Occipital lobe (tissue), 2 donors: ENCODE results near the gene PHKG2. TPM values are rescaled to one million over a fixed set of nuclear protein-coding genes. Genes with fewer than 3 reads are reported as not detected.

Experiments used
- DNase-seq: peaks from one replicate; lab custom pipeline; 2025; lab: John Stamatoyannopoulos, UW
- total RNA-seq: library from RNA; depleted of rRNA; stranded (reverse); fragments of >200 nt; gene quantifications from one replicate; pipeline ENCODE4 v1.2.3, GENCODE V29; 2014

Gene PHKG2
- total RNA-seq, 1 donor from 2014 or later = 12.0 TPM

DNA sequence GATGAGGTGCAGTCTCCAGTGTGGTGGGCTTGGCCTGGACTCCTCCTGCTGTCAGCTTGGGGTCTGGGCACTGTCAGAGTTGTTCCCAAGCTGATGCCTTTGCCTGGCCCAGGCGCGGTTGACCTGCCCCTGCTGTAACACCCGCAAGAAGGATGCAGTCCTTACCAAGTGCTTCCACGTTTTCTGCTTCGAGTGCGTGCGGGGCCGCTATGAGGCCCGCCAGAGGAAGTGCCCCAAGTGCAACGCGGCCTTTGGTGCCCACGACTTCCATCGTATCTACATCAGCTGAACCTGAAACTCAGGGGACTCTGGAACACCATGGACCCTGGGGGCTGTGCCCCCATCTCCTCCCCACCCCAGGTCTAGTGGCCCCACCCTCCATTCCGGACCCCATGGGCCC lies 25.6 kb downstream of the PHKG2 start:
- DNase-seq = no peak

DNA sequence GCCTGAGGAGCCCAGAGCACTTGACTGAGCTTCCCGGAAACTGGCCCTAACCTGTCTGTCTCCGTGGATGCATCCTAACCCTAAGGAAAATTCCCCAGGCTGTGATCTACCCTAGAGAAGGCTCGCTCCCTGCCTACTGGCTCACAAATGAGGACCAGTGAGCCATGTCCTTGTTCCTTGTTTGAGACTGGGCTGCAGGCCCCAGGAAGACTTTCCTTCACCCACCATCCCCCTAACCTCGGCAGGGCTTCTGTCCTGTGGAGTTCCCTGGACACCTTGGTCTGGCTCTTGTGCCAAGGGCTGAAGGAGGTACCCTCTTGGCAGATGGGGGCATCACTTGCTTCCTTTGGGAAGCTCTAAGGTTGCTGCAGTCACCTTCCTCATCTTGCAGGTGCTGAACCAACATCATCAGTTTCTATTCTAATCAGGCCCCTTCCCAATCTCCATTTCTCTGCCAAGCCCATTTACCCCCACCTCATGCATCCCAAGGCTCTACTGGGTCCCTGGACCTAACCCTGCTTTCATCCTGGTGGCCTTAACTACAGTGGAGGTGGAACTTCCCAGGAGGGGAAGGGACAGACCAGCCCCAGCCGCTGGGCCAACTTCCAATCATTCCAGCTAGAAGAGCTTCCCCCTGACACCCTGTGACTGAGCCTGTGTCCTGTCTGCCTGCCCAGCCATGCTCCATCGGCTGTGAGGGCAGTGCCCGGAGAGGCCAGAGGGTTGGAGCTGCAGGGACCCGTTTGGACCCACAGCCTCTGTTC lies 26.3 kb downstream of the PHKG2 start:
- DNase-seq = no peak

DNA sequence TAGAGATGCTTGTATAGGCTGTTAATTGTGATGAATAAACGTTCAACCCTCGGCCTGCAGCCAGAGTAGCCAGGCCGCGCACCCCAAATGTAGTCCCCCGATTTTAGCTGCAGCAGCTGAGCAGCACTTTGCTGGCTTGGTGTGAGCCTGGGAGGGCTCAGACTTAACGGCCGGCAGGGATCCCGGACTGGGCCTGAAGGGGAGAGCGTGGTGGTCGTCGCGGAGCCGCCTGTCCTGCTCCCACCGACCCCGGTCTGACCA lies 26.8 kb downstream of the PHKG2 start:
- DNase-seq = no peak

DNA sequence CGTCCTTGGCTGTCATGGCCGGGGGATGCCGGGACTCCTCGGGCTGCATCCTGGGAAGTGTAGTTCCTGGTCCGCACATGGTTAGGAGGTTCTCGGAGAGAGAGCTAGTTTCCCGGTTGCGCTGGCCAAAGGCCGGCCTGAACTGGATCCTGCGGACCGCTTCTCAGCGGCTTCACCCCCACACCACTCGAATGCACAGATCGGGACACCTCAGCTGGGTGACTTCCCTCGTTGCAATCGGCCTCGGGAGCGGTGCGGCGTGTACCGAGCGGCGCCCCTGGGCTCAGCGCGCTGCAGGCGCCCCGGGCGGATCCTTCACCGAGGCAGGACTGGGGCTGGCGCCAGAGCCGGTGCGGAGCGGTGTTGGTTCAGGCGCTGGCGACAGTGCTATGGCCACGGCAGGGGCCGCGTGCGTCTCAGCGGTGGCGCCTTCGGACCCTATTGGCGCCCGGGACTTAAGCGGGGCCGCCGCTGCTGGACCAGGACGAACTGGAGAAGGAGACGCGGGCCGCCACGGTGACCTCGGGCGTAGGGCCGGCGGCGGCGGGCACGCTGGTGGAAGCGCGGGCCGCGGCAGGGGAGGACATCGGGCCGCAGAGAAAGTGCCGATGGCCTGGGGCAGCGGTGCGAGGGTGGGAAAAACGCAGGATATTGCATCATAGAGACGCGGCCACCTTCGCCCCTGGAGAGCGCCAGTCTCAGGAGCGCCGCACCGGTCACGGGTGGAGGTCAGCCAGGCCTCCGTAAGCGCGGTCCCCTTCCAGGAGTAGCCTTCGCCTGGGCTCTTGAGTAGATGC lies 27.4 kb downstream of the PHKG2 start:
- DNase-seq = peak; percentile 82

DNA sequence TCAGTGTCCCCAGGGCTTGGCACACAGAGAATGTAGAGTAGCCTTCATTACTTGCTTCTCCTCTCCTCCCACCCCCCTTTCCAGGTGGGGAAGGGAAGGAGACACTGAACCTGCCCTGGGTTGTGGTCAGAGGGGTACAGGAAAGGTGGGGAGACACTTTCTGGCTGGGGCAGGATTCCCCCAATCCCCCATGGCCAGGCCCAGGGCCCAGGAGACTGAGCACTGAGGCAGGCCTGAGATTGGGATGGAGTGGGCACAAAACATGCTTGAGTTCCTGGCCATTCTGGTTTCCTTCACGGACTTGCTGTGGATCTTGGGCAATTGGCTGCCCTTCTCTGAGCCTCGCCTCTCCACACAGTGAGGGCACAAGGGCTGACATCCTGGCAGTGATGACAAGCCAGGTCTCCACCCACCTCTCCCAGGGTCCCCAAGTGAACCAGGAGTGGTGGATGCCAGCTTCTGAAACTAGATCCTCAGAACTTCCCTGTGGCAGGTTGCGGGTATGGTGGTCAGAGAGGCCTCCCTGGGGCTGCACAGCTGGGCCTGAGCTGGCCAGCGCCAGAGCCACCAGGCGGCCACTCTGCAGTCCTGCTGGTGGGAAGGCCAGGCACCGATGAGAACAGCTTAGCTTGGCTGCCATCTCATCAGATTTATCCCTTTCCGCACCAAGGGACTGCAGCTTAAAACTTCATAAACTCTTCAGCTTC lies 29.5 kb downstream of the PHKG2 start:
- DNase-seq = no peak

DNA sequence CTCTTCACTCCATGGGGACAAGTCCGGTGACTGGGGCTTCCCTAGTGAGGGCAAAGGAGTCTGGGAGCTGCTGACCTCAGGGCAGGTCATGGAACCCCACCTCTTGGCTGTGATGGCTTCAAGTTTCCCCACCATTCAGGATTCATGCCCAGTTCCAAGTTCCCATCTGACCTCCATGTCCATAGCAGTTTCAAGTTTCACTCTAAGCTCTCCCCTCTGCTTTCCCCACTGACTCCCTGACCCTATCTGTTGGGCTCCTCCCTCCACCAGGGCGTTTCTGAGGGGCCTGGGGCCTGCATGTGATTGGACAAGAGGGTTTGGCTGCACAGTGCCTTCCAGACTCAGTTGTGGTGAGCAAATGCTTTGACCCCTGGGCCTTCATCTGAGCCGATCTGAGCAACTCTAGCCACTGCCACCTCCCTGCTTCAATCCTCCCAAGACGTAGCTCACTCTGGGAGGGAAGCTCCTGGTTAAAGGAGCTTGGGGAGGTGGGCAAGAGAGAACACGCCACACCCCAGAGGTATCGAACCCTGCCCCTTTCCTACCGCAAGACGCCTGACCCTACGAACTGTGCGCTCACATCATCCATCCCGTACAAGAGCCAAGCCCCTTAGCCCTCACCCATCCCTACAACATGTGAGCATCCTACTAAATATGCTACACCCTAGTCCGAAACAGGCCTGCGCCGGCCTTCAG lies 30.5 kb downstream of the PHKG2 start:
- DNase-seq = no peak

DNA sequence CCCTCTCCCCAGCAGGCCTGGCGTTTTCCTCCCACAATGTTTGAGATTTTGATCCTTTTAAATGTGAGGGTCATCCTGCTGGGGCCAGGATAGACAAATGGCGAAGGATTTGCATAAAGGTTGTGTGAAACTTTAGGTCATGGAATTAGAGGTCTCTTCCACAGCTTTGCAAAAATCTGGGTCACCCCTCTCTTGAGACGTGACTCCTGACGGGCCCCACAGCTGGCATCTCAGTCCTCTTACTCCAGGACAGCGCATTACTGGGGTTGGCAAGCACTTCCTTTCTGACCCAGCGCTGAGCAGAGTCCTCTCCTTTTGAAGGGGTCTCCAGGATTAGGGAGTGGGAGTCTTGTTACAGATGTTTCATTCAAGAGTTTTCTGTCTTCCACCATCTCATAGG lies 31.4 kb downstream of the PHKG2 start:
- no peak for DNase-seq

DNA sequence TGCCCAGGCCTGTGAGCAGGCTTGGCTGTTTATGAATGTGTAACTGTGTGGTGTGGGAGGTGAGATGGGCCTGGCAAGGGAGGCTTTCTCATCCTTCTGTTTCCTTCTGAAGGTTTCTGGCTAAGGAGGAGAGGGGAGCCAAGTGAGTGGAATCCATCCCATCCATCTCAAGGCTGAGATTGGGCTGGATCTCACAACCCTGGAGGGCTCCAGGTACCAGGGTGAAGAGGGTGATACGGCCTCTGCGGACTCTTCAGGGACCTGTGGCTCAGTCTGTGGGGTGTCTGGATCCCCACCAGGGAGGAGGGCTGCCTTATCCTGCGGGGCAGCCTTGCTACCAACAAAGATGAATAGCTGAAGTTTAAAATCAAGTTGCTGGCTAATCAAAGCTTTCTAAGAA lies 31.8 kb downstream of the PHKG2 start:
- no peak for DNase-seq

DNA sequence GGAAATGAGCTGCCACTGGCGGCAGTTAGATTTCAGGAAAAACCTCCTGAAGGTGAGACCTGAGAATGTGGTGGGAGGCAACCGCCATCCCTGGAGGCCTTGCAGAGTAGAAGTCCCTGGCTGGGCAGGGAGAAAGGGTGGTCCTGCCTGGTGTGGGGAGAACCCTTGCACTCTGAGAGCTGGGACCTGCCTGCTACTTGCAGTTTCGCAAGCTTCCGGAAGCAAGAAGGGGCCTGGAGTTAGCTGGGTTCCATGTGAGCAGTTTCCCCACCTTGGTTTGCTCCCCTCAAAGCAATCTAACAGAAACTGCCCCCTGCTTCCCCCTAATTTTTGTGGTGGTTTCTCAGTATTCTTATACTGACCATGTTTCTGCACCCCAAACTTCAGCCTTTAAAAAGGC lies 32.3 kb downstream of the PHKG2 start:
- no peak for DNase-seq

DNA sequence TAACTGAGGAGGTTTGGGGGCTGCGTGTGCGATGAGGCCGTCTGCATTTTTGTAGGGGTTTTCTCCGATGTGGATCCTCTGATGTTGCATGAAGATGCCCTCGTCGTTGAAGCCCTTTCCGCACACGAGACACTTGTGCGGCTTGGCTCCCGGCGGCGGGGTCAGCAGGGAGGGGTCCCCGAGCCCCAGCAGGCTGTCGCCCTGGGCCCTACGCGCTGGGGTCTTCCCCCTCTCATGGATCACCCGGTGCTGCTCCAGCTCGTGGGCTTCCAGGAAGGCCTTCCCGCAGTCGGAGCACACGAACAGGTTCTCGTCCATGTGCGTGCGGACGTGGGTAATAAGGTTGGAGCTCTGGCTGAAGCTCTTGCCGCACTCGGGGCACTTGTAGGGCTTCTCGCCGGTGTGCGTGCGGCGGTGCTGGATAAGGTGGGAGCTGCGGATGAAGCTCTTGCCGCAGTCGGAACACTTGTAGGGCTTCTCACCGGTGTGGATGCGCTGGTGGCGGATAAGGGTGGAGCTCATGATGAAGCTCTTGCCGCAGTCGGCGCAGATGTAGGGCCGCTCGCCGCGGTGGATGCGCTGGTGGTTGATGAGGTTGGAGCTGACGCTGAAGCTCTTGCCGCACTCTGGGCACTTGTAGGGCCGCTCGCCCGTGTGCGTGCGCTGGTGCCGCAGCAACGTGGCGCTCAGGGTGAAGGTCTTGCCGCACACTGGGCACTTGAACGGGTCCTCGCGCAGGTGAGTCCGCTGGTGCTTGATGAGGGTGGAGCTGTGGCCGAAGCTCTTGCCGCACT lies 34.5 kb downstream of the PHKG2 start:
- no peak for DNase-seq

DNA sequence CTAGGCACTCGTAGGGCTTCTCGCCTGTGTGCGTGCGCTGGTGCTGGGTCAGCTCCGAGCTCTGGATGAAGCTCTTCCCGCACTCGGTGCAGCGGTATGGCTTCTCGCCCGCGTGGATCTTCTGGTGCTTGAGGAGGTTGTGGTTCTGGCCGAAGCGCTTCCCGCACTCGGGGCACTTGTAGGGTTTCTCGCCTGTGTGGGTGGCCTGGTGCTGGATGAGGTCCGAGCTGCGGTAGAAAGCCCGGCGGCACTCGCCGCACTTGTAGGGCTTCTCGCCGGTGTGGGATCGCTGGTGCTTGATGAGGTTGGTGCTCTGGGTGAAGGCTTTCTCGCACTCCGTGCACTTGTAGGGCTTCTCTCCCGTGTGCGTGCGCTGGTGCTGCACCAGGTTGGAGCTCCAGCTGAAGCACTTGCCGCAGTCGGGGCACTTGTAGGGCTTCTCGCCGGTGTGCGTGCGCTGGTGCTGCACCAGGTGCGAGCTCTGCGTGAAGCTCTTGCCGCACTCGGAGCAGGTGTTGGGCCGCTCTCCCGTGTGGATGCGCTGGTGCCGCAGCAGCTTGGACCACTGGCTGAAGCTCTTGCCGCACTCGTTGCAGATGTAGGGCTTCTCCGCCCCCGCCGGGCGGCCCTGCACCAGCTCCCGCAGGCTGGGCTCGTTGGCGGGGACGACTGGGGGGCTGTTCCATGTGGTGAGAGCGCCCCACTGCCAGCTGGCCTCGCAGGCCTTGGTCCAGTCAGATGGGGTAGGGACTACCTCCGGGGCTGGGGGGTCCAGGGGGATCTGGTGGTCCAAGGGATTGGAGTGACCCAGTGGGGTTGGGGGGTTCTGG lies 35.3 kb downstream of the PHKG2 start:
- no peak for DNase-seq

DNA sequence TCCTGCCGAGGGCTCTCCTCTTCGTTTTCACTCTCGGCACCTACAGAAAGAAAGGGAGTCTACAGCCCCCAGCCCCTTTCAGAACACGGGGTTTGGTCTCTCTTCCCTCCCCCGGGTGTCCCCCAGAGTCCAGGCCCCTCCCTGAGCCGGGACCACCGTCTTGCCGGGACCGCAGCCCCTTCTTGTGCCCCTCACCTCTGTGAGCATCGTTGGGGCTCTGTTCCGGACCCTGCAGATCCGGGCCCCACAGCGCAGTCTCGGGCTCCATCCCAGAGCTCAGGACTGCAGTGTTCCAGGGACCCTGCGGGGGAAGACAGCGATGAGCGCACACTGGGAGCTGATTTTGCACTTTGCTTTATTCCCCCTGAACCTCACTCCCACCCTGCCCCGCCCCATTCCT lies 36.0 kb downstream of the PHKG2 start:
- no peak for DNase-seq

DNA sequence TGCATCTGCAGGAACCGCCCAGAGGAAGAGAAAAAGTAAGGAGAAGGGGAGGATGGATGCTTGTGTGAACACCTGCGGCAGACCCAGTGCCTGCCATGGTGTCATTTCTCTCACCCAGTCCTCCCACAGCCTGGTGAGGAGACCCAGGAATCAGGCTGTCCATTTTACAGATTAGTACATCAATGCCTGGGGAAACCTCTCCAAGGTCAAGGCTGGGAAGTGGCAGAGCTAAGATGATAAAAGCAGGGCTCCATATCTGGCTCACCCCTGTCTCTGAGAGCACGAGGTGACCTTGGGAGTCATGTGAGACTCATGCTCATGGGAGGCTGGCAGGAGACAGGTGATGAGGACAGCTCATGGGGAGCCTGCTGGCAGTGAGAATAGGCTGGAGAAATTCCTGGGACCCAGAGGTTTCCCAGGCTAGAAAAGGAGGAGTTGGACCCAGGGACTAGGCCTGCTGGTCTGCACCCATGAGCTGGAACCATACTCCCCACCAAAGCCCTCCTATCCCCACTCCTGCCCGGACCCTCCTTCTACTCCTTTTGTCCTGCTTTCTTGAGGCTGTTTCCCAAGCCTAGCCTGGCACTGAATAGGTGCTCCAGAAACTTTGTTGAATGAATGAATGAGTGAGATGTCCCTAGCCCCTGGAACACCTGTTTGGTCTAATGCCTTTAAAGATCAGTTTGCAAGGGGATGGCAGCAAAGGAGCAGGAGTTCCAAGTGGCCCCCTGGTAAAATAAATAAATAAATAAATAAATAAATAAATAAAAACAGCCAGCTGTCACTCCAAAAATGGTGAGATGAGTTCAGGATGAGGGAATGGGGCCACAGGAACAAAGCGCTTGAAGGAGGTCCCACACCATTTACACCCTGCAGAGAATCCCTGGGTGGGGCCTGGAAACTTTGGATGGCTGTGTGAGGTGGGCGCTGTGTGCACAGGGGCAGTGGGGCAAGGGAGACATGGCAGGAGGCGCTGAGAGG lies 37.2 kb downstream of the PHKG2 start:
- no peak for DNase-seq

DNA sequence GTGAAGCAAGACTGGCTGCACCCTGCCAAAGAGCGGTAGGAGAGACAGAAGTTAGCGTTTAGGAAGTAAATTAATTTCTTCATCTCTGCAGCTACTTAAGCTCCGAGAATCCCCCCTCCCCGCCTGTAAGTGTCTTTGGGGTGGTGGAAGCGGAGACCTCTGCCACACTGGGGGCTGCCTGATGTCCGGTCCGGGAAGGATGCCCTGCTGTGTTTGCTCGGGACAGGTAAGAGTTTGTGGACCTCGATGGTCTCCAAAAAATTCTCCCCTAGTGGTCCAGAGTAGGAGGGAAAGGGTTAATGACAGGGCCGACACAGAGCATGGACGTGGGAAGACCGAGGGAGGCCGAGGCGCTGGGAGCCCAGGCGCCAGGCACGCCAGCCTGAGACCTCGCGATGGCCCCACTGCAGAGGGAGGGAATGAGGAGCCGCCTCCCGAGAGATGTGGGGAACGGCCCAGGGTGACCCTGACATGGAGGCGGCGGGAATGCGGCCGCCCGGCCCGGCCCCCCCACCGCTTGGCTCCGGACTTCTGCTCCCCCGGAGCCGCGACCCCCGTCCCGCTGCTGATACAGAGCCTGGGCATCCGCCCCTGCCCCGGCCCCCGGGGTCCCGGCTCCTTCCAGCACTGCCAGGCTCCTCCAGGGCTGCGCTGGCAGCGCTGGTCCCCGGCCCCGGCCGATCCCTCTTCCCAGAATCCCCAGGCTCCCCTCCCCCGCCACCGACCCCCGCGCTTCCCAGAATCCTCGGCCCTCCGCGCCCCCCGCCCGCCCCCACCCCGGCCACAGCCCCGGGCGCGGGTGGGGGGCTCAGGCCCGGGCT lies 38.1 kb downstream of the PHKG2 start:
- DNase-seq = peak; percentile 51

DNA sequence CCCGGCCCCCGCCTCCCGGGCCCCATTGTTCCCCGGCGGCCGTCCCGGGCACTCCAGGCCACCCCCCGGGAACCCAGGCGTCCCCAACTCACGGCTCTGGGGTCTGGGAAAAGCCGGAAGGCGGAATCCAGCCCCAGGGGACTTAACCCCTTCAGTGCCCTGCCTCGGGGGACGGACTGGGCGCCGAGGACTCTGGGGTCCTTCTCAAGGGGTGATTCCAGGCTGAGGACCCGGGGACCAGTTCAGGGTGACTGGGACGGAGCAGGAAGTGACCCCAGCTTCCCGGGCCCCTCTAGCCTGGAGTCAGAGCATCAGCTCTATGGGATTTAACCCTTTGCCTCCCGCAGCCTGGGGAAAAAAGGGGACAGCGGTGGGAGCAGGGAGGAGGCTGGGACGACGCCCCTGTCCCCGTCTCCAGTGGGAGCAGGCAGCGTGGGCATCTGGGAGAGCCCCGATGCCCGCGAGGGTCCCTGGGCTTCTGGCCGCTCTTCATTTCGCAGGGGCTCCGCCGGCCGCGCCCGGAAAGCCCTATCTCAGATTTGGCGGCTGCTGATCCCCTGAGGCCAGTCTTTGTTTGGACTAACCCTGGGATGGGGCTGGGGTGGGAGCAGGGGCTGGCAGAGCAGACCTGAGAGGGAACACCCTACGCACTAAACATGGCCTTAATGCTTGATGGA lies 38.8 kb downstream of the PHKG2 start, which contains the start of gene ZNF629:
Gene ZNF629, minus strand, starts transcription at position 270 of the 677 bp plus-strand sequence. CDS start 2,723 bp downstream, outside the sequence.
- peak; percentile 50 for DNase-seq

DNA sequence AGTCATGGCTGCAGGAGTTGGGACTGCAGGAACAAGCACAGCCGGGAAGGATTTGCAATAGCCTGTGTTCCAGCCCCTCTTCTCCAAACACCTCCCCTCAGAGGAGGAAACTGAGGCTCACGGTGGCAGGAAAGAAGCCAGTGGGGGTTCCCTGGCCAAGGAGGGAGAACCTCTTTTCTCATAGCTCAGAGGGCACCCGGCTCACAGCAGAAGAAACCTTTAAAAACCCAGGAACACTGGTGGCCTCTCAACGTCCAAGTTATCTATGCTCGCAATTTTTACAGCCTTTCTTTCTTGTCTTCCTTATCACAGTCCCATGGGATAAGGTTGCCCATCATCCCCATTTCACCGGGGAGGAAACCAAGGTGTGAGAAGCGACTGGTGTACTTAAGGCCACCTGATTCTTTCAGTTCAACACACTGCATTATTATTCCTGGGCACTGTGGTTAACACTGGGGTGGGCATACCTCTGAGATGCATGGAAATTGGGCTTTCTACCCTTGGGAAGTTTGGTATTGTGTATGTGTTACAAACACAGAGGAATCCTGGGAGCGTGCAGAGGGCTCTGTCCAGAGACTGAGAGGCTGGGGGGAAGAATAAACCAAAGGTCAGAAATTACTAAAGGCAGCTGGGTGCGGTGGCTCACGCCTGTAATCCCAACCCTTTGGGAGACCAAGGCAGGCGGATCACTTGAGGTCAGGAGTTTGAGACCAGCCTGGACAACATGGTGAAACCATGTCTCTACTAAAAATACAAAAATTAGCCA lies 39.6 kb downstream of the PHKG2 start:
- DNase-seq = no peak
